Lower leg skin (tissue), 3 donors: ENCODE data around the gene CTSA.

Source experiments
- POLR2A ChIP-seq, 2 donors: fragments of 450-650 bp; IDR thresholded peaks; one replicate each; pipeline ENCODE4 v1.6.1; 2016 to 2017; ENCODE audit warnings: antibody characterized with exemption in 2 of 2, mild to moderate bottlenecking in 1 of 2, moderate library complexity in 1 of 2
- TF ChIP-seq, protein P1 (sequence below), 3 donors: fragments of 450-650 bp; IDR thresholded peaks; one replicate each; pipeline ENCODE4 v1.5.1; 2016; ENCODE audit warnings: antibody characterized with exemption in 3 of 3, mild to moderate bottlenecking in 3 of 3, moderate library complexity in 2 of 3

DNA sequence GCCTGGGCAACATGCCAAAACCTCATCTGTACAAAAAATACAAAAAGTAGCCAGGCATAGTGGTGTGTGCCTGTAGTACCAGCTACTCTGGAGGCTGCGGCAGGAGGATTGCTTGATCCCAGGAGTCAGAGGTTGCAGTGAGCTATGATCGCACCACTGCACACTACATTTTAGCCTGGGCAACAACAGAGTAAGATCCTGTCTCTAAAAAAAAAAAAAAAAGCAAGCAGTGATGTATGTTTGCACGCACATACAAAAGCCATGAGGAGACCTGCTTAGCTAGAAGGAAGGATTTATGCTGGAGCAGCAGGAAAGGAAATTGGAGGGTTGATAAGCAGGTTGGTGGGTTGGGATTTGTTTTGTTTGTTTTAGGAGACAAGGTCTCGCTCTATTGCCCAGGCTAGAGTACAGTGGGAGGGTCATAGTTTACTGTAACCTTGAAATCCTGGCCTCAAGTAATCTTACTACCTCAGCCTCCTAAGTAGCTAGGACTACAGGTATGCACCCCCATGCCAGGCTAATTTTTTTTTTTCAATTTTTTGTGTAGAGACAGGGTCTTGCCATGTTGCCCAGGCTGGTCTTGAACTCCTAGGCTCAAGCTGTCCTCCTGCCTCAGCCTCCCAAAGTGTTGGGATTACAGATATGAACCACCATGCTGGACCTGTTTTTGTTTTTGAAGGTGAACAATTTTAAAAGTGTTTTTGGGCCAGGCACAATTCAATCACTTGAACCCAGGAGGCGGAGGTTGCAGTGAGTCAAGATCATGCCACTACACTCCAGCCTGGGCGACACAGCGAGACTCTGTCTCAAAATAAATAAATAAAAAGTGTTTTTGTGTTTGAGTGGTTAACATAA, 29.7 kb upstream of the CTSA start:
- TF ChIP-seq, protein P1, sequence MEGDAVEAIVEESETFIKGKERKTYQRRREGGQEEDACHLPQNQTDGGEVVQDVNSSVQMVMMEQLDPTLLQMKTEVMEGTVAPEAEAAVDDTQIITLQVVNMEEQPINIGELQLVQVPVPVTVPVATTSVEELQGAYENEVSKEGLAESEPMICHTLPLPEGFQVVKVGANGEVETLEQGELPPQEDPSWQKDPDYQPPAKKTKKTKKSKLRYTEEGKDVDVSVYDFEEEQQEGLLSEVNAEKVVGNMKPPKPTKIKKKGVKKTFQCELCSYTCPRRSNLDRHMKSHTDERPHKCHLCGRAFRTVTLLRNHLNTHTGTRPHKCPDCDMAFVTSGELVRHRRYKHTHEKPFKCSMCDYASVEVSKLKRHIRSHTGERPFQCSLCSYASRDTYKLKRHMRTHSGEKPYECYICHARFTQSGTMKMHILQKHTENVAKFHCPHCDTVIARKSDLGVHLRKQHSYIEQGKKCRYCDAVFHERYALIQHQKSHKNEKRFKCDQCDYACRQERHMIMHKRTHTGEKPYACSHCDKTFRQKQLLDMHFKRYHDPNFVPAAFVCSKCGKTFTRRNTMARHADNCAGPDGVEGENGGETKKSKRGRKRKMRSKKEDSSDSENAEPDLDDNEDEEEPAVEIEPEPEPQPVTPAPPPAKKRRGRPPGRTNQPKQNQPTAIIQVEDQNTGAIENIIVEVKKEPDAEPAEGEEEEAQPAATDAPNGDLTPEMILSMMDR (IDR thresholded peaks at IDR 0.05): no peak
- TF ChIP-seq POLR2A (IDR thresholded peaks at IDR 0.05): no peak
